ENCODE results near the gene SUCLG1.

SUCLG1 gene

GRCh38 chr2:84467389-84467788 lies 8.3 kb upstream of the SUCLG1 start:
- H3K4me3 ChIP-seq (ENCODE audit: low read depth, low read length) = no peak overlapping the region

- H3K4me3 ChIP-seq (ENCODE audit: low read depth, low read length) = no peak overlapping the region
Observed at GRCh38 chr2:84461310-84461709, 2.2 kb upstream of the SUCLG1 start.

- no peak overlapping the region for H3K4me3 ChIP-seq (ENCODE audit: low read depth, low read length)
Observed at GRCh38 chr2:84460670-84461069, 1.6 kb upstream of the SUCLG1 start.

- peak overlapping the region; percentile 83 for H3K4me3 ChIP-seq (ENCODE audit: low read depth, low read length)
Observed at GRCh38 chr2:84459944-84460429, 907 bp upstream of the SUCLG1 start.

GRCh38 chr2:84458551-84459017 lies 496 bp downstream of the SUCLG1 start:
- peak overlapping the region; percentile 83 for H3K4me3 ChIP-seq (ENCODE audit: low read depth, low read length)

GRCh38 chr2:84457686-84458085 lies 1.4 kb downstream of the SUCLG1 start:
- H3K4me3 ChIP-seq (ENCODE audit: low read depth, low read length) = no peak overlapping the region

- no peak overlapping the region for H3K4me3 ChIP-seq (ENCODE audit: low read depth, low read length)
Observed at GRCh38 chr2:84456156-84456555, 2.9 kb downstream of the SUCLG1 start.

GRCh38 chr2:84454581-84454980 lies 4.5 kb downstream of the SUCLG1 start:
- H3K4me3 ChIP-seq (ENCODE audit: low read depth, low read length) = no peak overlapping the region

- no peak overlapping the region for H3K4me3 ChIP-seq (ENCODE audit: low read depth, low read length)
Observed at GRCh38 chr2:84452624-84453023, 6.5 kb downstream of the SUCLG1 start.

- H3K4me3 ChIP-seq (ENCODE audit: low read depth, low read length) = no peak overlapping the region
Observed at GRCh38 chr2:84451579-84451978, 7.5 kb downstream of the SUCLG1 start.

- no peak overlapping the region for H3K4me3 ChIP-seq (ENCODE audit: low read depth, low read length)
Observed at GRCh38 chr2:84450288-84451227, 8.5 kb downstream of the SUCLG1 start.

GRCh38 chr2:84449711-84450110 lies 9.4 kb downstream of the SUCLG1 start:
- H3K4me3 ChIP-seq (ENCODE audit: low read depth, low read length) = no peak overlapping the region

GRCh38 chr2:84449055-84449454 lies 10.0 kb downstream of the SUCLG1 start:
- H3K4me3 ChIP-seq (ENCODE audit: low read depth, low read length) = no peak overlapping the region

GRCh38 chr2:84443477-84443876 lies 15.6 kb downstream of the SUCLG1 start:
- no peak overlapping the region for H3K4me3 ChIP-seq (ENCODE audit: low read depth, low read length)

- H3K4me3 ChIP-seq (ENCODE audit: low read depth, low read length) = no peak overlapping the region
Observed at GRCh38 chr2:84442888-84443287, 16.2 kb downstream of the SUCLG1 start.

GRCh38 chr2:84441505-84441904 lies 17.6 kb downstream of the SUCLG1 start:
- no peak overlapping the region for H3K4me3 ChIP-seq (ENCODE audit: low read depth, low read length)

- no peak overlapping the region for H3K4me3 ChIP-seq (ENCODE audit: low read depth, low read length)
Observed at GRCh38 chr2:84441036-84441435, 18.0 kb downstream of the SUCLG1 start.

GRCh38 chr2:84435345-84436025 lies 23.6 kb downstream of the SUCLG1 start:
- H3K4me3 ChIP-seq (ENCODE audit: low read depth, low read length) = no peak overlapping the region

- H3K4me3 ChIP-seq (ENCODE audit: low read depth, low read length) = no peak overlapping the region
Observed at GRCh38 chr2:84429328-84429727, 29.8 kb downstream of the SUCLG1 start.

- no peak overlapping the region for H3K4me3 ChIP-seq (ENCODE audit: low read depth, low read length)
Observed at GRCh38 chr2:84427235-84428138, 31.6 kb downstream of the SUCLG1 start.

- no peak overlapping the region for H3K4me3 ChIP-seq (ENCODE audit: low read depth, low read length)
Observed at GRCh38 chr2:84425310-84425709, 33.8 kb downstream of the SUCLG1 start.
